T-helper 1 cell treated with Interleukin-12 subunit alpha and Interleukin-12 subunit beta and Interleukin-4 antibody, amounts not matched to agents 30 μg/mL and 1 μg/mL, for 36 hours (primary cell): ENCODE results near the gene UBE2I.

Experiments used
- H3K27ac Mint-ChIP-seq: one replicate; pipeline ENCODE4 v1.8.0; 2021; ENCODE audit warnings: mild to moderate bottlenecking, mixed read lengths
- H3K27me3 Mint-ChIP-seq: one replicate; pipeline ENCODE4 v1.8.0; 2021; ENCODE audit warnings: low read depth, mixed read lengths
- H3K36me3 Mint-ChIP-seq: one replicate; pipeline ENCODE4 v1.8.0; 2021; ENCODE audit warnings: low read depth, mixed read lengths
- H3K4me1 Mint-ChIP-seq: one replicate; pipeline ENCODE4 v1.8.0; 2021; ENCODE audit warnings: low read depth, mixed read lengths
- H3K4me3 Mint-ChIP-seq: one replicate; pipeline ENCODE4 v1.8.0; 2021; ENCODE audit warnings: mild to moderate bottlenecking, moderate library complexity, mixed read lengths
- H3K9me3 Mint-ChIP-seq: one replicate; pipeline ENCODE4 v1.8.0; 2021; ENCODE audit warnings: mixed read lengths

Gene UBE2I

DNA sequence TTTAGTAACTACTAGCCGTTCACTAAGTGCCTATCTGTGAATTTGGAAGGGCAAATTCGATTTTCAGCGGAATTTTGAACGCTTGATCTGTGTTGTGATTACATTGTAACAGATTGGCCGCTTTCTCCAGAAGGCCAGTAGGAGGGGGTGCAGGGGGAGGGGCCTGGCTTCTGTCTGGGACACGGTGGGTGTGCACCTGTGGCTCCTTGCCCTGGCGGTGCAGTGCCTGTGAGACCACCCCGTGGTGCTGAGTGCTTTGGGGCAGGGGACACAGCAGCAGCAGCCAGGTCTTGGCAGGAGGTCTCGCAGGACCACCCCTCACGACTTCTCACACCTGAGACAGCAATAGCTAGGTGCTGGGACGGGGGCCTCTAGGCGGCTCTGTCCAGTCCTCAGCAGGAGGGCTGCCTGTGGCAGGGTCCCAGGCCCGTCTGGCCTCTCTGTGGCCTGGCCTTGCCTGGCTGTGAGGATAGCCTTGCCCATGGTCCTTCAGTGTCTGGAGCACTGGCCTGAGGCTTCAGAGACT lies 1.8 kb downstream of the UBE2I start:
- Mint-ChIP-seq H3K36me3 (peaks cover 7% of the 10 kb centered on the region), H3K9me3 (no peaks in the 10 kb centered on the region), H3K27ac (peak overlapping the region; percentile 93), H3K4me3 (peak overlapping the region; percentile 99), H3K4me1 (peaks cover 14% of the 10 kb centered on the region), H3K27me3 (no peaks in the 10 kb centered on the region)

DNA sequence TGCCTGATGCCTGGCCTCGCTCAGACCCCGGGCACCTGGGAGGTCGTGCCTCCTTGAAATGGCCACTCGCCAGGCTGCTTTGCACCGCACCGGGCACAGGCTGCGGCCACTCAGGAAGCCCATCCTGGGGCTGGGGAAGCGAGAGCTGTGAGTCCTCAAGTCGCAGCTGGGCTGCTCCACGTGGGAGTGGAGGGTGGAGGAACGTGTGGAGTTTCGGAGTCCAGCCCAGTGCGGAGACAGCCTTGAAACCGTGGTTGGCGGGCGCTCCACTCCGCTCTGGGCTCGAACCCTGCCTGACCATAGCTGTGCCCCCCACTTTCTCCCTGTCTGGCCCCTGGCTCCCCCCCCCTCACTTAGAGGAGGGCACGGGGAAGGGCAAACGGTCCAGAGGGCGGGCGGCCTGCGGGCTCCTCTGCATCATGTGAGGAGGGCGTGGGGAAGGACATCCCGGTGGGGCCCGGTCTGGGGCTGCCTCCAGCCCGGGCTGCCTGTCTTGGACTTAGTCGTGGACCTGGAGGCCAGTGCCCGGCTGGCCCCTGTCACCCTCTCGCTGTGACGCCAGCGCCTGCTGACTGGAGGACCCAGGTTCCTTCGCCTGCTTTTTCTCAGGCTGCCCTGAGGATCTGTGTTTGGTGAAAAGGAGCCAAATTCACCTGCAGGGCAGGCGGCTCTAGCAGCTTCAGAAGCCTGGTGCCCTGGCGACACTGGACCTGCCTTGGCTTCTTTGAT lies 2.5 kb downstream of the UBE2I start:
- peak overlapping the region; percentile 99 for H3K4me3 Mint-ChIP-seq
- H3K27me3 Mint-ChIP-seq: no peaks in the 10 kb centered on the region
- no peaks in the 10 kb centered on the region for H3K9me3 Mint-ChIP-seq
- H3K27ac Mint-ChIP-seq: no peak overlapping the region
- peaks cover 13% of the 10 kb centered on the region for H3K36me3 Mint-ChIP-seq
- peaks cover 12% of the 10 kb centered on the region for H3K4me1 Mint-ChIP-seq

DNA sequence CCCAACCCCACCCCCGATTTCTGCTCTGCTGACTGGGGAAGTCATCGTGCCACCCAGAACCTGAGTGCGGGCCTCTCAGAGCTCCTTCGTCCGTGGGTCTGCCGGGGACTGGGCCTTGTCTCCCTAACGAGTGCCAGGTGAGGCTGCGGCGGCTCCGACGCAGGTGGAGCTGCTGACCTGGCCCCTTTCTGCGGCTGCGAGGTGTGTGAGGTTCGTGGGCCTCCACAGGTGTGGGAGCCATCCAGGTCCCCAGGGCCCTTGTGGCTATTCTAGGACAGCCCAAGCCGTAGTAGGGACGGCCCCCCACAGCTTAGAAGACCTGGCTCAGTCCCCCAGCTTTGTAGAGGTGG lies 3.0 kb downstream of the UBE2I start:
- H3K27me3 Mint-ChIP-seq: no peaks in the 10 kb centered on the region
- no peak overlapping the region for H3K4me3 Mint-ChIP-seq
- H3K4me1 Mint-ChIP-seq: peaks cover 12% of the 10 kb centered on the region
- H3K9me3 Mint-ChIP-seq: no peaks in the 10 kb centered on the region
- H3K27ac Mint-ChIP-seq: no peak overlapping the region
- peaks cover 17% of the 10 kb centered on the region for H3K36me3 Mint-ChIP-seq

DNA sequence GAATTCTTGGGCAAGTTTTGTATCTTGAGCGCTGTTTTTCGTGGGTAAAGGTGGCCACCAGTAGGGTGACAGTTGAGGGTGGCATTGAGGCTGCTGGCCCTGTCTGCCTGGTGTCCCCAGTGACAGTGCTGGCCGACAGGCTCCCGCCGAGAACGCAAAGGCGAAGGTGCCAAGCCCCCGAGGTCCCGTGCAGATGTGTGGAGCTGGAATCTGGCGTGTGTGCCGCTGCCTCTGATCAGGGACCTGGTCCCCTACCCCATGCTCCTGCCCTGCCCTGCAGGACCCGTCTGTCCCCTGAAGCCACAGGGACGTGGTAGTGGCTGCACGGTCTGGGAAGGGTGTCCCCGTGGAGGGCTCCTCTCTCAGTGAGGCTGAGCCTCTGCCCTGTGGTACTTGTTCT lies 3.5 kb downstream of the UBE2I start:
- Mint-ChIP-seq H3K27me3 (no peaks in the 10 kb centered on the region), H3K27ac (no peak overlapping the region), H3K4me3 (peak overlapping the region; percentile 37), H3K9me3 (no peaks in the 10 kb centered on the region), H3K4me1 (peaks cover 12% of the 10 kb centered on the region), H3K36me3 (peaks cover 21% of the 10 kb centered on the region)

DNA sequence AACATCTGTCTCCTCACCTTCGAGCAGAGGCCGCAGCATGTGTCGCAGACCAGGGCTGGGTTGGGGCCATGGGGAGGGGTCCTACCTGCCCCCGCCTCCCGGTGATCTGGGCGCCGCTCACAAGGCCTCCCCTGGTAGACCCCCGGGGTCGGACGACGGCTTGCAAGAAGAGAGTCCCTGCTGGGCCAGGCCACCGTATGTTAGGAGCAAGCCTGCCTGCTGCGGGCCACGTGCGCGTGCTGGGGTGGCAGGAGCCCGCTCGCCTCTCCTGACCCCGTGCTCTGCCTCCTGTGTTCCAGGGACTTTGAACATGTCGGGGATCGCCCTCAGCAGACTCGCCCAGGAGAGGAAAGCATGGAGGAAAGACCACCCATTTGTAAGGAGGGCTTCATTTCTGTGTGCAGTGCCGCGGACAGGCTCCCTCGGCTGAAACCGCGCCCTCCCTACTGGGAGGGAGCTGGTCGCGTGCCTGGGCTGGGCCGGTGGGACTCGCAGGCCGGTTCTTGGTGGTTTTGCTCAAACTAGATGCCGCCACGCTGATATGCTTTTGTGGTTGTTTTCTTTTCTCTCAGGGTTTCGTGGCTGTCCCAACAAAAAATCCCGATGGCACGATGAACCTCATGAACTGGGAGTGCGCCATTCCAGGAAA lies 4.4 kb downstream of the UBE2I start:
- Mint-ChIP-seq H3K4me3 (no peak overlapping the region), H3K4me1 (peaks cover 10% of the 10 kb centered on the region), H3K9me3 (no peaks in the 10 kb centered on the region), H3K36me3 (peaks cover 29% of the 10 kb centered on the region), H3K27me3 (no peaks in the 10 kb centered on the region), H3K27ac (no peak overlapping the region)

DNA sequence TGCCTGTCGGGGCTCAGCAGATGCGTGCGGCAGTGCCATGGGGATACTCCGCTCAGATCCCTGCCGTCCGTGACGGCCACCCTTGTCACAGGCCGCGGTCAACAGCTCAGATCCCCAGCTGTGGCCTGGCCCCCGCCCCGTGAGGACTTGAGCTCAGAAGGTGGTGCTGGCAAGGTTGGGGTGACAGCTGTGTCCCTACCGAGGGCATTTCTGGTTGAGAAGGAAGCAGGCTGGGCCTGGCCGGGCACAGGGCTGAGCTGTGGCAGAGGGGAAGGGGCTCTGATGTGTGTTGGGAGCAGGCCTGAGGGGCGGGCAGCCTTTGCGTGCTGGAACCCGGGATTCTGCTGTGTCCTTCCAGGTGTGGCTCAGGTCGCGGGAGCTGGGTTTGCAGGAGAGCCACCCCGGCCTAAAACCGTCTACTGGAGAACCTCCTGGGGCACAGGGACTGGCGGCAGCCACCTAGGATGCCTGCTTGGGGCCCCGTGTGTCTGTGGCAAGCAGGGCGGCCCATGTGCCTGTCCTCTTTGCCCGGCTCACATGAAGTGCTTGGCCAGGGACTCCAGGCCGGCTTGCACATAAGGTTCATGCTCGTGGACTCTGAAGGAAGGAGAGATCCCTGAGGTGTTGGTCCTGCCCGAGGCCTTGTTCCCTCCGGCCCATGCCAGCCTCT lies 5.1 kb downstream of the UBE2I start:
- no peak overlapping the region for H3K4me3 Mint-ChIP-seq
- peaks cover 10% of the 10 kb centered on the region for H3K4me1 Mint-ChIP-seq
- peaks cover 33% of the 10 kb centered on the region for H3K36me3 Mint-ChIP-seq
- H3K27me3 Mint-ChIP-seq: no peaks in the 10 kb centered on the region
- no peak overlapping the region for H3K27ac Mint-ChIP-seq
- no peaks in the 10 kb centered on the region for H3K9me3 Mint-ChIP-seq

DNA sequence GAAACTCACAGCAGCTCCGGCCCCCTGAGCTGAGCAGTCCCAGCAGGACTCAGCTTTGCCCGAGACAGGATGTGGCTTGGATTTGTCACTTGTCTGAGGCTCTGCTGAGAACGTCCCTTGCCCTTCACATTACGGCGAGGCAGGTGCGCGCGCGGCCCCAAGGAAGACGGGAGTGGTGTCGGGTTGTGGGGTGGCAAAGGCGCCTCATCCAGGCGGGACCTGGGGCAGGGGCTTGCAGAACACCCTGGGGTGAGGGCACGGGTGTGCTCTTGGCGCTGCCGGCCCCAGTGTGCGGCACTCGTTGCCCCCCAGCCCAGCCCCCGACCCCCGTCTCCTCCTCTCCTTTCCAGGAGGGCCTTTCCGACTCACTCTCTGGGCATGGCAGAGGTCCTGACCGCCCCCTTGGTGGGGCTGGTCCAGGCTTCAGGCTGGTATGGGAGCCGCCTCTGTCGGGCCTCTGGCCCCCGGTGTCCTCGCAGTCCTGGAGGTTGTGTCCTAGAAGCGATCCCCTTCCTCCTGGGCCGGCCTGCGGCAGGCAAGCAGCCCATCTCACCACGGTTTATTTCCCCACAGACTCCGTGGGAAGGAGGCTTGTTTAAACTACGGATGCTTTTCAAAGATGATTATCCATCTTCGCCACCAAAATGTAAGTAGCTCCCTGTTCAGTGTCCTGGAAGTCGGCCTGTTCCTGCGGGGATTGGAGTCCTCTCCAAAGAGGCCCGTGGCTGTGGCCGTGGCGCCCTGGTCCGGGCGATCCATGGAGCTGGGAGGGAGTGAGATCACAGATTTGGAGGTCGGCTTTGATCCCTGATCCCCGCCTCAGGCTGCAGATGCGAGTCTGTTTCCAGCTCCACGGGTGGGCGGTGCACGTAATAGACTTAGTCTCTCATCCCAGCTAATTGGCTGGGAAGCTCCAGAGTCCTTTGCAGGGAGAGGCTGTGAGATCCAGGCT lies 5.9 kb downstream of the UBE2I start:
- H3K9me3 Mint-ChIP-seq: no peaks in the 10 kb centered on the region
- no peak overlapping the region for H3K4me3 Mint-ChIP-seq
- peaks cover 34% of the 10 kb centered on the region for H3K36me3 Mint-ChIP-seq
- H3K27me3 Mint-ChIP-seq: no peaks in the 10 kb centered on the region
- H3K4me1 Mint-ChIP-seq: peaks cover 7% of the 10 kb centered on the region
- H3K27ac Mint-ChIP-seq: no peak overlapping the region

DNA sequence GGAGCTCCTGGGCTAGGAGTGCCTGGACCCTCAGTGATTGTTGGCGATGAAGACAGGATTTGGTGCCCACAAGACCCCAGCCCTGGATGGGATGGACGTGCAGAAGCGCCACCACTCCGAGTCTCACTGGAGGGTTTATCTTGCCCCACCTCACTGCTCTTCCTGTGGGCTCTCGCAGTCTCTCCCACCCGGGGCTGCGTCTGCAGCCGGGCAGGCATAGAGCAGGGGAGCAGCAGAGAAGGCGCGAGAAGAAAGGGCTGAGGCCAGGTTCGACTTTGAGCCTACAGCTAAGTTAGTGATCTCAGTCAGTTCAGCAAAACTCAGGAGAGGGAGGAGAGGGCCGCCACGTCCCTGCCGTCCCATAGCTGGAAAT lies 6.6 kb downstream of the UBE2I start:
- Mint-ChIP-seq H3K36me3 (peaks cover 34% of the 10 kb centered on the region), H3K9me3 (no peaks in the 10 kb centered on the region), H3K4me1 (peaks cover 2% of the 10 kb centered on the region), H3K27ac (no peak overlapping the region), H3K4me3 (no peak overlapping the region), H3K27me3 (no peaks in the 10 kb centered on the region)

DNA sequence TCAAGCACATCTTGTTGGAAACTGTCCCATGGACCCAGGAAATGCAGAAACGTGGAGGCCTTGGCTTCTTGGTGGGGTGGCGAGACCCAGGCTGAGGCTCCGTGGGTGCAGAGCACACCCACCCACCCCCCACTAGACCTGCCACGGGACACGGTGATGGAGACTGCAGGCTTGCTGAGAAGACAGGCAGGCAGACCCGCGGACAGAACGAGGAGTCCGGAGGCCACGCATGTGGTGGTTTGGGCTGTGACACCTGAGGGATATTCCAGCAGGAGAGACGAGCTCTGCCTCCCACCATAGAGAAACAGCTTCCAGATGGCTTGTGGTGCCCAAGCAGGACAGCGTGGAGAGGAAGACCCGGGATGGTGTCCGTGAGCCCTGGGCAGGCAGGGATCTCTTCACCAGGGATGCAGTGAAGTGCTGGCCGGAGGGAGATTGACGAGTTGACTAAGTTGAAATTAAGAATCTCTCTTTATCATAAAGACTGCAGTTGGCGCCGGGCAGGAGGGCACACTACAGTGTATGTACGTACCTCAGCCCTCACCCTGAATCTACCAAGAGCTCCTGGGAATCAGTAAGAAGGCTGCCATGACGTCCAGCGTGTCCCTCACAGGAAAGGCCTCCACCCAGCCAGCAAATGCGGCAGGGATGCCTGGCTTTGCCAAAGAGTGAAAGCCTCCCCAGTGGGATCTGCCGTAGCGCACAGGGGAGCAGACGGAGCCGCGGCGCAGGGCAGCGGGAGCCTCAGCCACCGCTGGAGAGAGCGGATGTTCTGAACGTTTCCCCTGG lies 8.2 kb downstream of the UBE2I start:
- Mint-ChIP-seq H3K4me1 (no peaks in the 10 kb centered on the region), H3K4me3 (no peak overlapping the region), H3K27me3 (no peaks in the 10 kb centered on the region), H3K9me3 (no peaks in the 10 kb centered on the region), H3K36me3 (peaks cover 34% of the 10 kb centered on the region), H3K27ac (no peak overlapping the region)

DNA sequence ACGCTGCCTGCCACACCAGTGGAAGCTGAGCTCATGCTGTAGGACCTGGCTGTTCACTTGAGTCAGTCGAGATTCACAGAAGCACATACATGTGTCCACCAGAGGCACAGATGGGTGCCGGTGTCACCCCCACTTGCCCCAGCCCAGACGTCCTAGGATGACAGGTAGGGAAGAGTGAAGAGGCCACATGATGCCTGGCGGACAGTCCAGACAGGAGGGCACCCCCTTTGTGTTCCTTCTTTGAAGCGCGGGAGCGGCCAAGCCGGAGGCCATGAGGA lies 8.8 kb downstream of the UBE2I start:
- H3K36me3 Mint-ChIP-seq: peaks cover 34% of the 10 kb centered on the region
- no peaks in the 10 kb centered on the region for H3K27me3 Mint-ChIP-seq
- H3K4me3 Mint-ChIP-seq: no peak overlapping the region

DNA sequence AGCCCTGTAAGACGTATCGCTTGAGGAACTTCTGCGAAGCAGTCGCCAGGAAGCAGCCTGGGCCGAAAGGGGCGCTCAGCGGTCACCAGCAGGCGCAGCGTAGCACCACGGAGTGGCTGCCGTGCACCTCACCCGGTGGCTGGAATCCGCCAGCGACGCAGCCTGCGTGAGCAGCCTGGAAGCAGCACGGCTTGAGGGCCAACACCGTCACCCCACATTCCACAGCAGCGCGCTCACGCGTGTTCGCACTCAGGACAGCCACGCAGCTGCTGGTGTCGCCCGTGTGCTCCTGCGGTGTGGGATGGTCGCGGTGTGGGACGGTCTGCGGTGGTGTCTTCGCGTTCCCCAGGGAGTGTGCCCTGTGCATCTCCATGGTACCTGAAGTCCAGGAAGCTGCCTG lies 9.6 kb downstream of the UBE2I start:
- Mint-ChIP-seq H3K4me3 (no peak overlapping the region), H3K9me3 (no peaks in the 10 kb centered on the region), H3K27me3 (no peaks in the 10 kb centered on the region), H3K4me1 (no peaks in the 10 kb centered on the region), H3K36me3 (peaks cover 39% of the 10 kb centered on the region), H3K27ac (no peak overlapping the region)

More for the DNA sequence above, 8.8 kb downstream of the UBE2I start:
- Mint-ChIP-seq H3K4me1 (no peaks in the 10 kb centered on the region), H3K9me3 (no peaks in the 10 kb centered on the region), H3K27ac (no peak overlapping the region)

DNA sequence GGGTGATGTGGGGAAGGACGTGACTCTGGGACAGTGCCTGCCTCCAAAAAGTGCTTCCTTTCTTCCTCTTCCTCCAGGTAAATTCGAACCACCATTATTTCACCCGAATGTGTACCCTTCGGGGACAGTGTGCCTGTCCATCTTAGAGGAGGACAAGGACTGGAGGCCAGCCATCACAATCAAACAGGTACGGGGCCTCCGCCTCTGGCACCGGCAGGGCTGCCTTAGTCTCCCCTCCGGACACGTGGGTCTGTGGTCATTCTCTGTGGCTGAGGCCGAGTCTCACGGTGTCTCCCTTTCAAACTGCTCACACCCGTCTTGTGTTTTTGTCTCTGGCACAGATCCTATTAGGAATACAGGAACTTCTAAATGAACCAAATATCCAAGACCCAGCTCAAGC lies 10.7 kb downstream of the UBE2I start:
- Mint-ChIP-seq H3K36me3 (peaks cover 40% of the 10 kb centered on the region), H3K9me3 (no peaks in the 10 kb centered on the region), H3K4me1 (no peaks in the 10 kb centered on the region), H3K4me3 (no peak overlapping the region), H3K27me3 (no peaks in the 10 kb centered on the region), H3K27ac (no peak overlapping the region)

DNA sequence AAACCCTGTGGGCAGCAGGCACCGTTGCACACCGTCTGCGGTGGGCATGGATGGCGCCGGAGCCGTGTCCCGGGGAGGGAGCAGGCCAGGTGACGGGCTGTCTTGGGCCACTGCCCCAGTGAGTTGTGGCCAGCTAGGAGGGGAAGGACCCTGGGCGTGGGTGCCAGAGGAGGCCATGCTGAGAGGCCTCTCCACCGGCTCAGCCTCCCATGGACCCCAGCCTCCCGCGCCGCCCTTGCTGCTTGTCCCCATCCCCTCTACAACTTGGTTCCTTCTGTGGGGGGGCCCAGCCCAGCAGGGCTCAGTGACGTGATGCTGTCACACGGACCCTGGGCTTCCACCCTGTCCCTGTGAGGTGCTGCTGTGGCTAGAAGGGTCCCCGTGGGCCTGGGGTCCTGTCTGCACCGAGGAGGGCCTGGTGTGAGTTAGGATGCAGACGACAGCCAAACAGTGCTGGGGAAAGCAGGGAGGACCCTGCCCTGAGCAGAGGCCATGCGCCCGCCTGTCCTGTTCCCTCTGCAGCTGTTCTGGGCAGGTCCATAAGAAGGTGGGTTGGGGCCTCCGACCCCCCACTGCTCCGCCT lies 11.3 kb downstream of the UBE2I start:
- Mint-ChIP-seq H3K27me3 (no peaks in the 10 kb centered on the region), H3K9me3 (no peaks in the 10 kb centered on the region), H3K36me3 (peaks cover 40% of the 10 kb centered on the region), H3K27ac (no peak overlapping the region), H3K4me3 (no peak overlapping the region), H3K4me1 (no peaks in the 10 kb centered on the region)
